ENCODE results near the gene SCFD2. TPM values are rescaled to one million over a fixed set of nuclear protein-coding genes. Genes with fewer than 3 reads are reported as not detected.
"Not testable (repeated sequence)": the region's sequence is repeated elsewhere in the genome, so short reads cannot be mapped to it uniquely, and the experiment has no call there.

SCFD2 gene
- total RNA-seq, 1 donor from 2014 or later, result 46.6 TPM

- not testable (repeated sequence) for DNase-seq (ENCODE audit: low spot score)
Observed at GRCh38 chr4:53139256-53139655, 226.6 kb downstream of the SCFD2 start.

DNA sequence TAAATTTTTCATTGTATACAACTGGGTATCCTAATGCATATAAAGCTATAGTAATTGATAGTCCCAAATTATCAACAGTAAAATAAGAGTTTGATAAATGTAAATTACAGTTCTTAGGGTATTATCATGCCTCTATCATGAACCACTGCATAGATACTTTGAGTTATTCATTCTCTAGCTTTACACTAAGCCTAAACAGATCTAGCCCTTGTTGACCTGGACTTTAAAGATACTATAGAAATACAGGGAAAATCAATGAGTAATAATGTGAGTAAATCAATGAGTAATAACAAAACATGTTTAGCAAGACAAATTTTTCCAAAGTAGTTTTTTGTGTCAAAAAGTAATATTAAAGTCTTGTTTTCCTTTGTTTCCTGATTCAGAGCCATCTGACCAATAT, 228.4 kb downstream of the SCFD2 start:
- no peak for DNase-seq (ENCODE audit: low spot score)

DNA sequence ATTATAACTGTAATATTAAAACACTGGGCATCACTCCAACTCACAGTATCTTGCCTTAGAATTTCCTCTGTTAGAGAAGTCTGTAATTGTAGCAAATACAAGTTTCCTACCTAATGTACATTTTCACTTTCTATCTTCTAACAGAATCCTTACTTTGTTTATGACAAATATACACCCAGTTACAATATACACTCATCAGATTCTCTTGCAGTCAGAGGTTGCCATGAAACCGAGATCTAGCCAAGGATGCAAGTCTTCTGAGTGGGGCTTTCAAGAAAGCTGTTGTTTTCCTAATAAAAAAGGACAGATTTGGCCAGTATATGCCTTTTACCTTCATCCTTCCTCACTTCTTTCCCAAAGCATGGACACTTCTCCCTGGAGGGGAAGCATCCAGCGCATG, 228.9 kb downstream of the SCFD2 start:
- no peak for DNase-seq (ENCODE audit: low spot score)

GRCh38 chr4:53132132-53132891, 233.5 kb downstream of the SCFD2 start:
- DNase-seq (ENCODE audit: low spot score), result no peak

GRCh38 chr4:53131562-53131925, 234.3 kb downstream of the SCFD2 start:
- no peak for DNase-seq (ENCODE audit: low spot score)

DNA sequence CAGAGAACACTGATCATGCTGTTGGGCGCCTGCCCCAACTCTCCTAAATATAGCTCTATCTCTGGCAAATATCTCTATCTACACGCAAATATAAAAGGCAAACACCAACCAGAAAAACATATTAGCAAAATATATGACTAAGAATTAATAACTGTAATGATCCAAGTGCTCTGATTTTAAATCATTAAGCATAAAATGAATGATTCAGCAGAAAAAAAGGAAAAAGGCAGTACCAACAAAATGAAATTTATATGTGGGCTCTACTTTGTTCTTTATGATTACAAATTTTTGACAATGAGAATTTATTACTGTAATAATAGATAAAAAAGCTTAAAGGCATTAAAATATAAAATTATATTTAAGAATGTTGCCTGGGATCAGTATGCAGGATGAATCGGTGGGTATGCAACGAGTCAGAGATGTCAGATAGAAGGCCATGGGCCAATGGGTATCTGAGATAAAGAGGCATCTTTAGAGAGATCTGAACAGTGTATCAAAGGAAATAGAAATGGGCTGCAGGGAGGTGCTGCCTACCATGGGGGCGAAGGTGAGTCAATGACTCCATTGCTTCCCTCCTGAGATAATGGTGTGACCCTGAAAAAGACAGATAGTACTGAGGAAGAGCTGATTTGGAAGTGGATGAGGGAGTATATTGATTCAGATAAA, 234.8 kb downstream of the SCFD2 start:
- DNase-seq (ENCODE audit: low spot score), result no peak

GRCh38 chr4:53128706-53129357, 237.0 kb downstream of the SCFD2 start:
- DNase-seq (ENCODE audit: low spot score), result no peak

- DNase-seq (ENCODE audit: low spot score), result no peak
Observed at GRCh38 chr4:53128231-53128630, 237.6 kb downstream of the SCFD2 start.

- DNase-seq (ENCODE audit: low spot score), result no peak
Observed at GRCh38 chr4:53127365-53127764, 238.5 kb downstream of the SCFD2 start.

DNA sequence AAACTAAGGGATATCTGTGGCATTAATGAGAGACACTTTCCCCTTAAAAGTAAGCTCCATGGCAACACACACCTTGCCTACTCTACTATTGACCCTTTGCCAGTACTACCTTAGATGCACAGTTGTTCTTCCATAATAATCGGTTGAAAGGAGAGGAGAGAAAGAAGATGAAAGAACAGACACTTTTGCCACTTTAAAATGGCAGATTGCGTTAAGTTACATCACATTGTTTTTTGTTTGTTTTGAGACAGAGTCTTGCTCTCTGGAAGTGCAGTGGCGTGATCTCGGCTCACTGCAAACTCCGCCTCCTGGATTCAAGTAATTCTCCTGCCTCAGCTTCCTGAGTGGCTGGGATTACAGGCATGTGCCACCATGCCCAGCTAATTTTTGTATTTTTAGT, 239.8 kb downstream of the SCFD2 start:
- no peak for DNase-seq (ENCODE audit: low spot score)

- no peak for DNase-seq (ENCODE audit: low spot score)
Observed at GRCh38 chr4:53123819-53124218, 242.0 kb downstream of the SCFD2 start.

- no peak for DNase-seq (ENCODE audit: low spot score)
Observed at GRCh38 chr4:53123171-53123570, 242.7 kb downstream of the SCFD2 start.

DNA sequence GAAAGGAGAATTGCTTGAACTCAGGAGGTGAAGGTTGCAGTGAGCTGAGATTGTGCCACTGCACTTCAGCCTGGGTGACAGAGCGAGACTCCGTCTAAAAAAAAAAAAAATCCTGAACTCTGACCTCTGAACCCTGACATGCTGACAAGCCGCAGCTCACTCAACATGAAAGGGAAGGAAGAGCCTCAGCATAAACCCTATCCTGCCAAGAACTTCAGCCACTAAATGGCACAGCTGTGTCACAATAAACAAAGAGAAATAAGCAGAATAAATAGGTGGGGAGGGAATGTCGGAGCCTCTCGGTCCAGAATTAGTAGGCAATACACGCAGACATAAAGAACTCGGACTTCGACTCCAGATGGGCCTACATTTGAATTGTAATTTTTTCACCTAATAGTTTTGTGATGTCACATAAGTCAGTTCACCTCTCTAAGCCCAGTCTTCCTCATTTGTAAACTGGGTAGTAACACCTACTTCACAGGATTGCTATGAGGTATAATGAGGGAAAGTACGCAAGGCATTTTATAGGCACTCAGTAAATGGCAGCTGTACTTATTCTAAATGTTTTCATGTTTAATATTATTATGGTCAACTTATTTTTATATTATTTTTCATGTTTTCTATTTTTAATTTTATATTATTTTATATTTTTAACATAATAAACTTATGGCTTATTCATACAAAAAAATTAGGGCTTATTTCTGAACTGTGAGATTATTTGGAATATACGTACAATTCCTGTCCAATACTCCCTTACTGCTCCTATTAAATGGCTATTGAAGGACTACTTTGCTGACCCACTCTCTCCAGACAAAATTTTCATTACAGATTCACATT, 243.4 kb downstream of the SCFD2 start:
- no peak for DNase-seq (ENCODE audit: low spot score)

DNA sequence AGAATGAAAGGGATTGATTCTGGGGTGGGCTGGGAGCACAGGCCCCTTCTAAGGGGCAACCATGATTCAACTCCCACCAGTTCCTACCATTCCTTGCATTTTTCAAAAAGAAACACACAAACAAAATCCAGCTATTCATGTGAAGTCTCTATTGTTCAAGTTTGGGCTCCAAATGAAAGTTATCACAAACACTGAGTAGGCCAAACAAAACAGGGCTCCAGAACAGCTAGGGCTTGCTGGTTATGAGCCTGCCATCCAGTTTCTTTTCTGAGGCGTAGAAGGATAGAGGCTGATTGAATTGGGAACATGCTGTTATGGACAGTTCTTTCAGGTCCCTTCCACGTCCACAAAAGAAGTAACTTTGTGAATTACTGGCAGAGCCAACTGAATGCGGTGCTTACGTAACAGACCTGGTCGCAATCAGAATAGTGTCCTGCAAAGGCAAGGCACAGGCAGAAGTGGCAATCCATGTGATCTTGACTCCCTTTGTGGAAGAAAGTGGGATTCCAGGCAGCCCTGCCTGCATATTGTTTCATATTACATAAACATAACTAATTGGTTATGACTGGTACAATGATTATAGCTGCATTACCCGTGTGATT, 244.5 kb downstream of the SCFD2 start:
- DNase-seq (ENCODE audit: low spot score), result no peak

GRCh38 chr4:53120778-53121177, 245.1 kb downstream of the SCFD2 start:
- DNase-seq (ENCODE audit: low spot score), result no peak

GRCh38 chr4:53119680-53120079, 246.2 kb downstream of the SCFD2 start:
- no peak for DNase-seq (ENCODE audit: low spot score)

DNA sequence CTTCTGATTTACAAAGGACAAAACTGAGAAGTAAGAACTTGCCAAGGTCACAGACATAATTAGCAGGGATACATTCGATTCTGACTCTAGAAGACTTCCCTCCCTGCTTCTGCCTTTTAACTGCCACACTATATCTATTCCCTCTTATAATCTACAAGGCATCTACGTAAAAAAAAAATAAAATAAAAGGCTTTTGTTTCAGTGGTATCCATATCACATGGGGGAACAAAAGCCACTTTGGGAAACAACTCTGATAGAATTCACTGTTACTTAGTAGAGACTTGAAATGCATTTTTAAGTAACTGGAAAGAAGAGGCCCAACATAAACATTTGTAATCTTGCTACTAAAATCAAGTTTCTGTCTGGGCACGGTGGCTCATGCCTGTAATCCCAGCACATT, 247.2 kb downstream of the SCFD2 start:
- no peak for DNase-seq (ENCODE audit: low spot score)

DNA sequence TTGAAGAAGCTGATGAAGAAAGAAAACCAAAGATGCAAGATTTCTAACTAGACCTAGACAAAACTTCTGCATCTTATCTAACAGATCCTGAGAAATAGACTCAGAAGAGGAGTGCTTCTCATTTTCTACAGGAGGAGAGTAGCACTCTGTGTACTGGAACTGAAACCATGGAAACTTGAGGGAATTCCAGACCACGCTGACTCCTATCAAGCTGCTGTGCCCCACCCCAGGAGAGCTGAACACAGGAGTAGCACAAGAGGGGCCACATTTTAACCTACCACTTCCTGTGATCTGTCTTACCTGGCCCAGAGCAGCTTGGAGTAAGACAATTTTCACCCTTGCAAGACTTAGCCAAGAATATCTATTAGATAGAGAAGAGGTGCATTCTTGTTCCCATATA, 248.9 kb downstream of the SCFD2 start:
- DNase-seq (ENCODE audit: low spot score), result no peak

- no peak for DNase-seq (ENCODE audit: low spot score)
Observed at GRCh38 chr4:53113431-53114225, 252.2 kb downstream of the SCFD2 start.

DNA sequence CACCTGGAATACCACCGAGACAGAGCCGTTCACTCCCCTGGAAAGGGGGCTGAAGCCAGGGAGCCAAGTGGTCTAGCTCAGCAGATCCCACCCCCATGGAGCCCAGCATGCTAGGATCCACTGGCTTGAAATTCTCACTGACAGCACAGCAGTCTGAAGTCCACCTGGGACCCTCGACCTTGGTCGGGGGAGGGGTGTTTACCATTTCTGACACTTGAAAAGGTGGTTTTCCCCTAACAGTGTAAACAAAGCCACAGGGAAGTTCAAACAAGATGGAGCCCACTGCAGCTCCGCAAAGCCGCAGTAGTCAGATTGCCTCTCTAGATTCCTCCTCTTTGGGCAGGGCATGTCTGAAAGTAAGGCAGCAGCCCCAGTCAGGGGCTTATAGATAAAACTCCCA, 260.5 kb downstream of the SCFD2 start:
- no peak for DNase-seq (ENCODE audit: low spot score)

- DNase-seq (ENCODE audit: low spot score), result no peak
Observed at GRCh38 chr4:53103481-53103880, 262.4 kb downstream of the SCFD2 start.
